HS-5 (cell line): ENCODE measurements around the gene WDR41.
"Not testable (repeated sequence)": the region's sequence is repeated elsewhere in the genome, so short reads cannot be mapped to it uniquely, and the experiment has no call there.

Experiments used
- DNase-seq: peaks from one replicate; pipeline ENCODE4 v3.0.0-alpha.2; 2012; ENCODE audit warnings: low read depth

The WDR41 gene

GRCh38 chr5:77402796-77403195 is 89.3 kb downstream of the WDR41 start:
- DNase-seq = no peak

- DNase-seq = no peak
Observed at GRCh38 chr5:77400645-77401044, 91.5 kb downstream of the WDR41 start.

- no peak for DNase-seq
Observed at GRCh38 chr5:77398896-77399295, 93.2 kb downstream of the WDR41 start.

GRCh38 chr5:77398458-77398857 is 93.7 kb downstream of the WDR41 start:
- no peak for DNase-seq

- no peak for DNase-seq
Observed at GRCh38 chr5:77397686-77398292, 94.3 kb downstream of the WDR41 start.

- no peak for DNase-seq
Observed at GRCh38 chr5:77396017-77396416, 96.1 kb downstream of the WDR41 start.

- DNase-seq = no peak
Observed at GRCh38 chr5:77394064-77394715, 97.9 kb downstream of the WDR41 start.

- DNase-seq = no peak
Observed at GRCh38 chr5:77391240-77391765, 100.8 kb downstream of the WDR41 start.

GRCh38 chr5:77390795-77391194 is 101.3 kb downstream of the WDR41 start:
- peak; percentile 47 for DNase-seq

- DNase-seq = no peak
Observed at GRCh38 chr5:77390221-77390620, 101.9 kb downstream of the WDR41 start.

- DNase-seq = no peak
Observed at GRCh38 chr5:77389746-77390145, 102.4 kb downstream of the WDR41 start.

- not testable (repeated sequence) for DNase-seq
Observed at GRCh38 chr5:77386340-77386739, 105.8 kb downstream of the WDR41 start.

GRCh38 chr5:77383336-77383735 is 108.8 kb downstream of the WDR41 start:
- DNase-seq = not testable (repeated sequence)
